ENCODE results near the gene ADAMTS8. TPM values are rescaled to one million over a fixed set of nuclear protein-coding genes. Genes with fewer than 3 reads are reported as not detected.

Gene ADAMTS8
- polyA plus RNA-seq, 1 donor (not counting 4 experiments of a cell fraction or from before 2014, with no cell fraction given): not detected

GRCh38 chr11:130396965-130397364 is 31.4 kb downstream of the ADAMTS8 start:
- Histone ChIP-seq H3K9me3 (ENCODE audit: control insufficient read depth, low read depth, low read length) (no peaks in the 10 kb centered on the region), H3K79me2 (ENCODE audit: control insufficient read depth, insufficient read depth, low read length) (no peaks in the 10 kb centered on the region), H3K27me3 (ENCODE audit: control insufficient read depth, extremely low read depth, insufficient read depth, low read length) (peaks cover 17% of the 10 kb centered on the region), H3K36me3 (ENCODE audit: control insufficient read depth in 2 of 2, extremely low read depth in 1 of 2, insufficient read depth in 2 of 2, low read length in 2 of 2) (no peaks in the 10 kb centered on the region), H3K9me1 (ENCODE audit: control insufficient read depth, extremely low read depth, insufficient read depth, low read length) (no peaks in the 10 kb centered on the region), H3K9ac (ENCODE audit: control insufficient read depth, extremely low read depth, insufficient read depth, low read length) (no peak overlapping the region), H3K27ac (ENCODE audit: control insufficient read depth, insufficient read depth, low read length) (no peak overlapping the region), H4K20me1 (ENCODE audit: control insufficient read depth, extremely low read depth, insufficient read depth, low read length) (no peaks in the 10 kb centered on the region), H3K4me3 (ENCODE audit: control insufficient read depth in 2 of 3, extremely low read depth in 1 of 3, insufficient read depth in 2 of 3, low read depth in 1 of 3, low read length in 3 of 3) (no peak overlapping the region), H3K4me1 (ENCODE audit: control insufficient read depth, extremely low read depth, insufficient read depth, low read length) (no peaks in the 10 kb centered on the region), H2AFZ (ENCODE audit: control insufficient read depth, low read length) (no peak overlapping the region), H3K4me2 (ENCODE audit: control insufficient read depth, extremely low read depth, insufficient read depth, low read depth, low read length) (no peak overlapping the region)
- no peak for TF ChIP-seq EZH2 (IDR thresholded peaks at IDR 0.05; ENCODE audit: low read length)
- DNase-seq (ENCODE audit: low read depth, low spot score) (no peak), FAIRE-seq (no peak)
- dilution Hi-C loops (cut with MboI; ENCODE audit: extremely low pct_ligation_motif_present, low sequenced_read_pairs): no loop called here

GRCh38 chr11:130394615-130395014 is 33.8 kb downstream of the ADAMTS8 start:
- Histone ChIP-seq H3K36me3 (ENCODE audit: control insufficient read depth in 2 of 2, extremely low read depth in 1 of 2, insufficient read depth in 2 of 2, low read length in 2 of 2) (no peaks in the 10 kb centered on the region), H3K9ac (ENCODE audit: control insufficient read depth, extremely low read depth, insufficient read depth, low read length) (no peak overlapping the region), H4K20me1 (ENCODE audit: control insufficient read depth, extremely low read depth, insufficient read depth, low read length) (no peaks in the 10 kb centered on the region), H3K27me3 (ENCODE audit: control insufficient read depth, extremely low read depth, insufficient read depth, low read length) (peaks cover 9% of the 10 kb centered on the region), H3K4me3 (ENCODE audit: control insufficient read depth in 2 of 3, extremely low read depth in 1 of 3, insufficient read depth in 2 of 3, low read depth in 1 of 3, low read length in 3 of 3) (no peak overlapping the region), H3K9me3 (ENCODE audit: control insufficient read depth, low read depth, low read length) (no peaks in the 10 kb centered on the region), H3K4me2 (ENCODE audit: control insufficient read depth, extremely low read depth, insufficient read depth, low read depth, low read length) (no peak overlapping the region), H3K79me2 (ENCODE audit: control insufficient read depth, insufficient read depth, low read length) (no peaks in the 10 kb centered on the region), H3K27ac (ENCODE audit: control insufficient read depth, insufficient read depth, low read length) (no peak overlapping the region), H3K9me1 (ENCODE audit: control insufficient read depth, extremely low read depth, insufficient read depth, low read length) (no peaks in the 10 kb centered on the region), H3K4me1 (ENCODE audit: control insufficient read depth, extremely low read depth, insufficient read depth, low read length) (no peaks in the 10 kb centered on the region), H2AFZ (ENCODE audit: control insufficient read depth, low read length) (no peak overlapping the region)
- TF ChIP-seq EZH2 (IDR thresholded peaks at IDR 0.05; ENCODE audit: low read length): no peak
- DNase-seq (ENCODE audit: low read depth, low spot score) (no peak), FAIRE-seq (no peak)
- dilution Hi-C loops (cut with MboI; ENCODE audit: extremely low pct_ligation_motif_present, low sequenced_read_pairs): no loop called here

- dilution Hi-C loops (cut with MboI; ENCODE audit: extremely low pct_ligation_motif_present, low sequenced_read_pairs): no loop called here
- no peaks in the 10 kb centered on the region for H3K79me2 ChIP-seq (ENCODE audit: control insufficient read depth, insufficient read depth, low read length)
- H4K20me1 ChIP-seq (ENCODE audit: control insufficient read depth, extremely low read depth, insufficient read depth, low read length): no peaks in the 10 kb centered on the region
- H3K9me3 ChIP-seq (ENCODE audit: control insufficient read depth, low read depth, low read length): no peaks in the 10 kb centered on the region
- H3K4me1 ChIP-seq (ENCODE audit: control insufficient read depth, extremely low read depth, insufficient read depth, low read length): no peaks in the 10 kb centered on the region
- no peak overlapping the region for H3K9ac ChIP-seq (ENCODE audit: control insufficient read depth, extremely low read depth, insufficient read depth, low read length)
- no peaks in the 10 kb centered on the region for H3K36me3 ChIP-seq (ENCODE audit: control insufficient read depth in 2 of 2, extremely low read depth in 1 of 2, insufficient read depth in 2 of 2, low read length in 2 of 2)
- DNase-seq (ENCODE audit: low read depth, low spot score) (no peak), FAIRE-seq (no peak)
- H3K27me3 ChIP-seq (ENCODE audit: control insufficient read depth, extremely low read depth, insufficient read depth, low read length): no peaks in the 10 kb centered on the region
- no peak overlapping the region for H3K27ac ChIP-seq (ENCODE audit: control insufficient read depth, insufficient read depth, low read length)
- no peak for TF ChIP-seq EZH2 (IDR thresholded peaks at IDR 0.05; ENCODE audit: low read length)
- TF ChIP-seq CTCF (optimal IDR thresholded peaks at IDR 0.05 in 1 of 3, IDR thresholded peaks at IDR 0.05 in 1 of 3, conservative IDR thresholded peaks at IDR 0.05 in 1 of 3; ENCODE audit: extremely low read depth in 1 of 3, insufficient read depth in 2 of 3, low read length in 3 of 3): no peak
- H3K4me2 ChIP-seq (ENCODE audit: control insufficient read depth, extremely low read depth, insufficient read depth, low read depth, low read length): no peak overlapping the region
- H3K4me3 ChIP-seq (ENCODE audit: control insufficient read depth in 2 of 3, extremely low read depth in 1 of 3, insufficient read depth in 2 of 3, low read depth in 1 of 3, low read length in 3 of 3): no peak overlapping the region
- H3K9me1 ChIP-seq (ENCODE audit: control insufficient read depth, extremely low read depth, insufficient read depth, low read length): no peaks in the 10 kb centered on the region
- H2AFZ ChIP-seq (ENCODE audit: control insufficient read depth, low read length): no peak overlapping the region
Observed at GRCh38 chr11:130391711-130392110, 36.7 kb downstream of the ADAMTS8 start.
